ENCODE measurements around the gene ATP6V0E2.

ATP6V0E2 gene

GRCh38 chr7:149881328-149882247, 7.8 kb downstream of the ATP6V0E2 start:
- TF ChIP-seq CTCF (IDR thresholded peaks at IDR 0.05; ENCODE audit: extremely low read depth, insufficient read depth, missing control alignments): no peak
- in situ Hi-C loops (cut with MboI; ENCODE audit: low pct_unique_long_range_greater_than_20kb, low sequenced_read_pairs, unreplicated experiment): no loop called here
- DNase-seq (ENCODE audit: low spot score): no peak

- in situ Hi-C loops (cut with MboI; ENCODE audit: low pct_unique_long_range_greater_than_20kb, low sequenced_read_pairs, unreplicated experiment): no loop called here
- peak; percentile 3 for DNase-seq (ENCODE audit: low spot score)
- TF ChIP-seq CTCF (IDR thresholded peaks at IDR 0.05; ENCODE audit: extremely low read depth, insufficient read depth, missing control alignments): no peak
Observed at GRCh38 chr7:149882248-149883047, 8.7 kb downstream of the ATP6V0E2 start.

GRCh38 chr7:149883048-149883438, 9.3 kb downstream of the ATP6V0E2 start:
- in situ Hi-C loops (cut with MboI; ENCODE audit: low pct_unique_long_range_greater_than_20kb, low sequenced_read_pairs, unreplicated experiment): no loop called here
- DNase-seq (ENCODE audit: low spot score): no peak
- TF ChIP-seq CTCF (IDR thresholded peaks at IDR 0.05; ENCODE audit: extremely low read depth, insufficient read depth, missing control alignments): no peak

- DNase-seq (ENCODE audit: low spot score): peak; percentile 63
- peak; percentile 65 for TF ChIP-seq CTCF (IDR thresholded peaks at IDR 0.05; ENCODE audit: extremely low read depth, insufficient read depth, missing control alignments)
- in situ Hi-C loops (cut with MboI; ENCODE audit: low pct_unique_long_range_greater_than_20kb, low sequenced_read_pairs, unreplicated experiment): no loop called here
Observed at GRCh38 chr7:149883452-149883861, 9.7 kb downstream of the ATP6V0E2 start.

GRCh38 chr7:149884016-149884415, 10.2 kb downstream of the ATP6V0E2 start:
- in situ Hi-C loops (cut with MboI; ENCODE audit: low pct_unique_long_range_greater_than_20kb, low sequenced_read_pairs, unreplicated experiment): no loop called here
- no peak for TF ChIP-seq CTCF (IDR thresholded peaks at IDR 0.05; ENCODE audit: extremely low read depth, insufficient read depth, missing control alignments)
- peak; percentile 1 for DNase-seq (ENCODE audit: low spot score)

- in situ Hi-C loops (cut with MboI; ENCODE audit: low pct_unique_long_range_greater_than_20kb, low sequenced_read_pairs, unreplicated experiment): no loop called here
- no peak for DNase-seq (ENCODE audit: low spot score)
- no peak for TF ChIP-seq CTCF (IDR thresholded peaks at IDR 0.05; ENCODE audit: extremely low read depth, insufficient read depth, missing control alignments)
Observed at GRCh38 chr7:149884541-149884940, 10.8 kb downstream of the ATP6V0E2 start.

Data from GM13977 (cell line).